Right lobe of liver (tissue), 4 donors: ENCODE data around the gene SCN4B.

Experiments used
- POLR2A ChIP-seq: fragments of 450-650 bp; IDR thresholded peaks from one replicate; pipeline ENCODE4 v1.6.1; 2017; ENCODE audit warnings: antibody characterized with exemption, mild to moderate bottlenecking
- TF ChIP-seq, protein P1 (sequence below), 4 donors: fragments of 200-600 bp in 3 of 4; fragments of 450-650 bp in 1 of 4; IDR thresholded peaks; one replicate each; pipeline versions ENCODE4 v1.5.1 to v1.8.0; 2016 to 2022; ENCODE audit warnings: antibody characterized with exemption in 4 of 4, mild to moderate bottlenecking in 2 of 4
- donor health status: DM: no; HTN: no; CAD: no.
- donor health status: DM: no; HTN: no; CAD: no.
- donor health status: DM: no; HTN: yes; CAD: no.

DNA sequence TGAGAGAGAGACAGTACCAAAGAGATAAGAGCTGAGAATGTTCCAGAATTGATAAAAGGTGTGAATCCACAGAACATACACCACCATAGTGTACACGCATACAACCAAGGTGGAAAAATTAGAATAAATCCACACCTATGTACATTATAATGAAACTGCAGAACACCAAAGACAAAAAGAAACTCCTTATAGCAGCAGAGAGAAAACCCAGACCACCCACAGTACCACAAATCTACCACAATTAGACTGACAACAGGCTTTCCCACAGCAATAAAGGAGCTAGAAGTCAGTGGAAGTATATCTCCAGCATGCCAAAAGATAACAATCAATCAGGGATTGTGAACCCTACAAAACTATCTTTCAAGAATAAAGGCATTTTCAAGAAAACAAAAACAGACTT, 31.8 kb downstream of the SCN4B start:
- TF ChIP-seq, protein P1, sequence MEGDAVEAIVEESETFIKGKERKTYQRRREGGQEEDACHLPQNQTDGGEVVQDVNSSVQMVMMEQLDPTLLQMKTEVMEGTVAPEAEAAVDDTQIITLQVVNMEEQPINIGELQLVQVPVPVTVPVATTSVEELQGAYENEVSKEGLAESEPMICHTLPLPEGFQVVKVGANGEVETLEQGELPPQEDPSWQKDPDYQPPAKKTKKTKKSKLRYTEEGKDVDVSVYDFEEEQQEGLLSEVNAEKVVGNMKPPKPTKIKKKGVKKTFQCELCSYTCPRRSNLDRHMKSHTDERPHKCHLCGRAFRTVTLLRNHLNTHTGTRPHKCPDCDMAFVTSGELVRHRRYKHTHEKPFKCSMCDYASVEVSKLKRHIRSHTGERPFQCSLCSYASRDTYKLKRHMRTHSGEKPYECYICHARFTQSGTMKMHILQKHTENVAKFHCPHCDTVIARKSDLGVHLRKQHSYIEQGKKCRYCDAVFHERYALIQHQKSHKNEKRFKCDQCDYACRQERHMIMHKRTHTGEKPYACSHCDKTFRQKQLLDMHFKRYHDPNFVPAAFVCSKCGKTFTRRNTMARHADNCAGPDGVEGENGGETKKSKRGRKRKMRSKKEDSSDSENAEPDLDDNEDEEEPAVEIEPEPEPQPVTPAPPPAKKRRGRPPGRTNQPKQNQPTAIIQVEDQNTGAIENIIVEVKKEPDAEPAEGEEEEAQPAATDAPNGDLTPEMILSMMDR (IDR thresholded peaks at IDR 0.05): no peak
- TF ChIP-seq POLR2A: no peak
